NCI-H460 (cell line): Measurements from ENCODE around the gene RAB1A. TPM values are rescaled to one million over a fixed set of nuclear protein-coding genes. Genes with fewer than 3 reads are reported as not detected.
"Not testable (repeated sequence)": the region's sequence is repeated elsewhere in the genome, so short reads cannot be mapped to it uniquely, and the experiment has no call there.

ENCODE experiments used
- DNase-seq: peaks from one replicate; pipeline ENCODE4 v3.0.0-alpha.2; 2016; ENCODE audit warnings: low read depth; ENCODE audit errors: extremely low read depth
- total RNA-seq: library from RNA; depleted of rRNA; stranded (reverse); fragments of >200 nt; shearing (Covaris generic); gene quantifications from 2 replicates; pipeline ENCODE4 v1.2.3, GENCODE V29; 2014

Gene RAB1A
- total RNA-seq, 1 experiment from 2014 or later = 160 TPM

- DNase-seq = no peak
Measured at GRCh38 chr2:65137197-65137775, 7.4 kb upstream of the RAB1A start.

GRCh38 chr2:65136253-65136652 lies 6.3 kb upstream of the RAB1A start:
- DNase-seq = no peak

- no peak for DNase-seq
Measured at GRCh38 chr2:65134158-65134557, 4.3 kb upstream of the RAB1A start.

- DNase-seq = no peak
Measured at GRCh38 chr2:65133626-65134025, 3.7 kb upstream of the RAB1A start.

- DNase-seq = not testable (repeated sequence)
Measured at GRCh38 chr2:65132930-65133329, 3.0 kb upstream of the RAB1A start.

- DNase-seq = no peak
Measured at GRCh38 chr2:65130664-65131175, 814 bp upstream of the RAB1A start.

GRCh38 chr2:65129286-65129825 lies 550 bp downstream of the RAB1A start:
- no peak for DNase-seq

GRCh38 chr2:65128297-65129190 lies 1.4 kb downstream of the RAB1A start:
- DNase-seq = peak; percentile 22

GRCh38 chr2:65125457-65125856 lies 4.4 kb downstream of the RAB1A start:
- not testable (repeated sequence) for DNase-seq

GRCh38 chr2:65122313-65122712 lies 7.6 kb downstream of the RAB1A start:
- DNase-seq = no peak

GRCh38 chr2:65120990-65121693 lies 8.8 kb downstream of the RAB1A start:
- no peak for DNase-seq

- no peak for DNase-seq
Measured at GRCh38 chr2:65116645-65117044, 13.3 kb downstream of the RAB1A start.

GRCh38 chr2:65114921-65115320 lies 15.0 kb downstream of the RAB1A start:
- DNase-seq = no peak

- DNase-seq = no peak
Measured at GRCh38 chr2:65113816-65114215, 16.1 kb downstream of the RAB1A start.

- no peak for DNase-seq
Measured at GRCh38 chr2:65113229-65113628, 16.7 kb downstream of the RAB1A start.

- no peak for DNase-seq
Measured at GRCh38 chr2:65112633-65113032, 17.3 kb downstream of the RAB1A start.

- DNase-seq = no peak
Measured at GRCh38 chr2:65108780-65109179, 21.1 kb downstream of the RAB1A start.

GRCh38 chr2:65107530-65107929 lies 22.4 kb downstream of the RAB1A start:
- no peak for DNase-seq

- DNase-seq = no peak
Measured at GRCh38 chr2:65103013-65103715, 26.7 kb downstream of the RAB1A start.

- DNase-seq = no peak
Measured at GRCh38 chr2:65101071-65101470, 28.8 kb downstream of the RAB1A start.
